Mesenchymal stem cell (in vitro differentiated cells and primary cell): ENCODE measurements around the gene DENND1C.

ENCODE experiments used
- DNase-seq: peaks from one replicate; pipeline ENCODE4 v3.0.0-alpha.2; 2013
- H2AFZ ChIP-seq: one replicate; pipeline ENCODE4 v1.6.1; 2013; ENCODE audit warnings: low read depth, mild to moderate bottlenecking, control low read depth, inconsistent platforms, low read length, moderate library complexity
- H2AK5ac ChIP-seq: 2 replicates; pipeline ENCODE4 v1.6.1; 2013; ENCODE audit warnings: low read length, moderate library complexity, mild to moderate bottlenecking, inconsistent platforms; ENCODE audit not compliant: severe bottlenecking
- H2BK120ac ChIP-seq: one replicate; pipeline ENCODE4 v1.6.1; 2013; ENCODE audit warnings: low read depth, mild to moderate bottlenecking, inconsistent platforms, low read length, moderate library complexity
- H2BK12ac ChIP-seq, 2 experiments: one replicate each; pipeline ENCODE4 v1.6.1; 2013; ENCODE audit warnings: inconsistent platforms in 2 of 2, low read length in 2 of 2, mild to moderate bottlenecking in 2 of 2, moderate library complexity in 2 of 2, control low read depth in 1 of 2
- H2BK15ac ChIP-seq: one replicate; pipeline ENCODE4 v1.6.1; 2013; ENCODE audit warnings: mild to moderate bottlenecking, low read depth, inconsistent platforms; ENCODE audit not compliant: poor library complexity, severe bottlenecking
- H2BK5ac ChIP-seq: 2 replicates; pipeline ENCODE4 v1.6.1; 2013; ENCODE audit warnings: low read depth, mild to moderate bottlenecking, low read length, control low read depth, inconsistent platforms; ENCODE audit not compliant: poor library complexity, severe bottlenecking
- H3K14ac ChIP-seq, 2 experiments: one replicate each; pipeline ENCODE4 v1.6.1; 2013; ENCODE audit warnings: inconsistent platforms in 2 of 2, low read length in 2 of 2, control low read depth in 1 of 2, mild to moderate bottlenecking in 1 of 2, moderate library complexity in 1 of 2
- H3K18ac ChIP-seq, 2 experiments: one replicate each; pipeline ENCODE4 v1.6.1; 2013; ENCODE audit warnings: inconsistent platforms in 2 of 2, low read length in 2 of 2, control low read depth in 1 of 2, low read depth in 1 of 2, mild to moderate bottlenecking in 1 of 2
- H3K23ac ChIP-seq, 2 experiments: one replicate each; pipeline ENCODE4 v1.6.1; 2013; ENCODE audit warnings: inconsistent platforms in 2 of 2, low read length in 2 of 2, mild to moderate bottlenecking in 2 of 2, moderate library complexity in 2 of 2, control low read depth in 1 of 2
- H3K27ac ChIP-seq: 2 replicates; pipeline ENCODE4 v1.5.1; 2013; ENCODE audit warnings: mild to moderate bottlenecking, moderate library complexity, low read length, control low read depth, inconsistent platforms; ENCODE audit not compliant: poor library complexity, severe bottlenecking
- H3K27me3 ChIP-seq, 2 experiments: 2 replicates each; pipeline versions ENCODE4 v1.6.1 to v1.7.0; 2013; ENCODE audit warnings: low read length in 2 of 2, mild to moderate bottlenecking in 2 of 2, moderate library complexity in 2 of 2, control low read depth in 1 of 2, inconsistent platforms in 1 of 2; ENCODE audit not compliant: control insufficient read depth in 1 of 2, insufficient read depth in 1 of 2
- H3K36me3 ChIP-seq, 2 experiments: 2 replicates each; pipeline versions ENCODE4 v1.6.1 to v1.7.0; 2013; ENCODE audit warnings: low read length in 2 of 2, control low read depth in 1 of 2, inconsistent platforms in 1 of 2, low read depth in 1 of 2, mild to moderate bottlenecking in 1 of 2; ENCODE audit not compliant: insufficient read depth in 2 of 2, control insufficient read depth in 1 of 2
- H3K4ac ChIP-seq, 2 experiments: one replicate each; pipeline ENCODE4 v1.6.1; 2013; ENCODE audit warnings: inconsistent platforms in 2 of 2, low read length in 2 of 2, mild to moderate bottlenecking in 2 of 2, moderate library complexity in 2 of 2, control low read depth in 1 of 2, low read depth in 1 of 2
- H3K4me1 ChIP-seq: 2 replicates; pipeline ENCODE4 v1.6.1; 2013; ENCODE audit warnings: low read depth, low read length, control low read depth; ENCODE audit not compliant: control insufficient read depth, insufficient read depth
- H3K4me2 ChIP-seq: 2 replicates; pipeline ENCODE4 v1.6.1; 2013; ENCODE audit warnings: low read length, mild to moderate bottlenecking, inconsistent platforms; ENCODE audit not compliant: poor library complexity, severe bottlenecking
- H3K4me3 ChIP-seq, 2 experiments: 2 replicates each; pipeline versions ENCODE4 v1.5.1 to v1.7.0; 2013; ENCODE audit warnings: low read length in 2 of 2, mild to moderate bottlenecking in 2 of 2, control low read depth in 1 of 2, low read depth in 1 of 2; ENCODE audit not compliant: insufficient read depth in 1 of 2
- H3K79me1 ChIP-seq: replicated peaks from 2 replicates; pipeline ENCODE4 v1.6.1; 2013; ENCODE audit warnings: mild to moderate bottlenecking, control low read depth, low read length, inconsistent platforms; ENCODE audit not compliant: poor library complexity, severe bottlenecking
- H3K9ac ChIP-seq: 2 replicates; pipeline ENCODE4 v1.7.0; 2013; ENCODE audit warnings: mild to moderate bottlenecking, low read length, moderate library complexity
- H3K9me3 ChIP-seq: 2 replicates; pipeline ENCODE4 v1.7.0; 2013; ENCODE audit warnings: mild to moderate bottlenecking, low read length; ENCODE audit not compliant: control insufficient read depth
- H4K8ac ChIP-seq: one replicate; pipeline ENCODE4 v1.6.1; 2013; ENCODE audit warnings: inconsistent platforms, mild to moderate bottlenecking, low read length, moderate library complexity
- H4K91ac ChIP-seq: one replicate; pipeline ENCODE4 v1.6.1; 2013; ENCODE audit warnings: mild to moderate bottlenecking, low read length, inconsistent platforms
- WGBS: methylation state at CpG from one replicate; pipeline ENCODE4 v1.1.7; 2013; ENCODE audit warnings: mixed read lengths; 5-methylcytosine and 5-hydroxymethylcytosine counted together

DENND1C gene

DNA sequence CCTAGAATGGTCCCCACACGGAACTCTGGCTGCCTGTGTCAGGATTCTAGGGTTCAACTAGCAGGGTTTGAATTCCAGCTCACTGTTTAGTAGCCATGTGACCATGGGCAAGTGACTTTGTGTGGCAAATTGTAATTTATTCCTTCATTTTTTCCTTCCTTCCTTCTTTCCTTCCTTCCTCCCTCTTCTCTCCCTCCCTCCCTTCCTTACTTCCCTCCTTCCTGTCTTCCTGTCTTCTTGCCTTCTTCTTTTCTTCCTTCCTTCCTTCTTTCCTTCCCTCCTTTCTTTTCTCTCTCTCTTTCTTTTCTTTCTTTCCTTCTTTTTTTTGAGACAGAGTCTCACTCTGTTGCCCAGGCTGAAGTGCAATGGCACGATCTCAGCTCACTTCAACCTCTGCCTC is 8.5 kb upstream of the DENND1C start:
- H3K14ac ChIP-seq: no peak overlapping the region
- H3K9ac ChIP-seq: no peak overlapping the region
- H3K4ac ChIP-seq: no peak overlapping the region
- no peak overlapping the region for H2BK12ac ChIP-seq
- H3K4me3 ChIP-seq: no peak overlapping the region
- H3K9me3 ChIP-seq: peaks cover 12% of the 10 kb centered on the region
- no peak overlapping the region for H3K23ac ChIP-seq
- 86% methylated on average over 2 of the region's 2 CpGs for WGBS
- no peak overlapping the region for H3K4me2 ChIP-seq
- peaks cover 12% of the 10 kb centered on the region in 2 experiments for H3K27me3 ChIP-seq
- no peak overlapping the region for H2BK120ac ChIP-seq
- no peak overlapping the region for H4K91ac ChIP-seq
- no peak overlapping the region for H3K18ac ChIP-seq
- no peak overlapping the region for H2AK5ac ChIP-seq
- H3K27ac ChIP-seq: no peak overlapping the region
- H2BK15ac ChIP-seq: no peak overlapping the region
- no peak overlapping the region for H4K8ac ChIP-seq
- no peak overlapping the region for H2BK5ac ChIP-seq
- DNase-seq: no peak
- no peaks in the 10 kb centered on the region for H3K36me3 ChIP-seq
- no peak overlapping the region for H2AFZ ChIP-seq
- no peaks in the 10 kb centered on the region for H3K79me1 ChIP-seq
- H3K4me1 ChIP-seq: no peaks in the 10 kb centered on the region

- Histone ChIP-seq H3K23ac (no peak overlapping the region), H2BK15ac (no peak overlapping the region), H3K4me3 (no peak overlapping the region), H3K4me1 (no peaks in the 10 kb centered on the region), H2AFZ (no peak overlapping the region), H3K18ac (no peak overlapping the region), H4K91ac (no peak overlapping the region), H3K14ac (no peak overlapping the region), H3K27ac (no peak overlapping the region), H2BK120ac (no peak overlapping the region), H4K8ac (no peak overlapping the region), H3K9ac (no peak overlapping the region), H3K9me3 (peaks cover 12% of the 10 kb centered on the region), H3K36me3 (no peaks in the 10 kb centered on the region), H2AK5ac (no peak overlapping the region), H3K27me3 (peaks cover 12% of the 10 kb centered on the region in 2 experiments), H2BK12ac (no peak overlapping the region), H2BK5ac (no peak overlapping the region), H3K4me2 (no peak overlapping the region), H3K79me1 (no peaks in the 10 kb centered on the region), H3K4ac (no peak overlapping the region)
- DNase-seq: no peak
- 60% methylated on average over 14 of the region's 15 CpGs for WGBS
These were observed 7.9 kb upstream of the DENND1C start for GRCh38 chr19:6489278-6490061.

- 88% methylated on average over 5 of the region's 7 CpGs for WGBS
- H2BK120ac ChIP-seq: no peak overlapping the region
These were observed 3.2 kb upstream of the DENND1C start for GRCh38 chr19:6484831-6485230.

GRCh38 chr19:6484230-6484629 is 2.6 kb upstream of the DENND1C start:
- H3K27ac ChIP-seq: no peak overlapping the region
- no peak overlapping the region for H3K14ac ChIP-seq
- no peak overlapping the region for H2AFZ ChIP-seq
- H3K9me3 ChIP-seq: no peaks in the 10 kb centered on the region
- no peak overlapping the region for H2BK5ac ChIP-seq
- H3K4me2 ChIP-seq: no peak overlapping the region
- H3K79me1 ChIP-seq: no peaks in the 10 kb centered on the region
- no peak overlapping the region for H3K4me3 ChIP-seq
- H4K8ac ChIP-seq: no peak overlapping the region
- no peak overlapping the region for H2BK120ac ChIP-seq
- H3K18ac ChIP-seq: no peak overlapping the region
- no peak overlapping the region for H2BK15ac ChIP-seq
- H2BK12ac ChIP-seq: no peak overlapping the region
- no peak overlapping the region for H3K9ac ChIP-seq
- H3K23ac ChIP-seq: no peak overlapping the region
- no peak overlapping the region for H3K4ac ChIP-seq
- H2AK5ac ChIP-seq: no peak overlapping the region
- H4K91ac ChIP-seq: no peak overlapping the region
- 90% methylated on average over 7 of the region's 8 CpGs for WGBS
- H3K27me3 ChIP-seq: peaks cover 2 to 34% of the 10 kb centered on the region in 2 experiments
- H3K4me1 ChIP-seq: peaks cover 11% of the 10 kb centered on the region
- no peak for DNase-seq
- no peaks in the 10 kb centered on the region for H3K36me3 ChIP-seq

More at GRCh38 chr19:6484831-6485230, 3.2 kb upstream of the DENND1C start:
- no peak overlapping the region for H3K4me2 ChIP-seq
- no peak for DNase-seq
- no peak overlapping the region for H3K18ac ChIP-seq
- no peak overlapping the region for H4K8ac ChIP-seq
- peaks cover 11% of the 10 kb centered on the region for H3K4me1 ChIP-seq
- no peak overlapping the region for H2BK15ac ChIP-seq
- no peak overlapping the region for H2BK12ac ChIP-seq
- H3K23ac ChIP-seq: no peak overlapping the region
- no peak overlapping the region for H3K9ac ChIP-seq
- no peak overlapping the region for H2AK5ac ChIP-seq
- H3K79me1 ChIP-seq: no peaks in the 10 kb centered on the region
- H3K4ac ChIP-seq: no peak overlapping the region
- H3K36me3 ChIP-seq: no peaks in the 10 kb centered on the region
- H4K91ac ChIP-seq: no peak overlapping the region
- H2BK5ac ChIP-seq: no peak overlapping the region
- H3K14ac ChIP-seq: no peak overlapping the region
- H3K9me3 ChIP-seq: no peaks in the 10 kb centered on the region
- no peak overlapping the region for H3K4me3 ChIP-seq
- no peak overlapping the region for H3K27ac ChIP-seq
- no peak overlapping the region for H2AFZ ChIP-seq
- H3K27me3 ChIP-seq: peaks cover 8 to 35% of the 10 kb centered on the region in 2 experiments
